H1 (cell line): Measurements from ENCODE around the gene SLC18A3. TPM values are rescaled to one million over a fixed set of nuclear protein-coding genes. Genes with fewer than 3 reads are reported as not detected.

Source experiments
- CTCF ChIA-PET: fragments of 300-600 bp; sonication (Branson Sonifier 250); formaldehyde crosslinking; loops from one replicate; lab custom pipeline; 2021; ENCODE audit not compliant: partially characterized antibody; lab: Charles Lee
- POLR2A ChIA-PET: fragments of 300-600 bp; sonication (Branson Sonifier 250); formaldehyde crosslinking; loops from one replicate; lab custom pipeline; 2021; ENCODE audit warnings: inconsistent platforms; ENCODE audit not compliant: partially characterized antibody; lab: Charles Lee
- DNase-seq, 2 experiments: peaks; one replicate each; pipeline versions ENCODE4 v3.0.0 to v3.0.0-alpha.2; 2010 to 2022; ENCODE audit warnings: low spot score in 2 of 2, low read depth in 1 of 2, mixed read lengths in 1 of 2
- FAIRE-seq: peaks from 2 replicates; lab custom pipeline; 2011; peaks lifted over from hg19 to GRCh38; lab: Jason Lieb, UNC
- H2AFZ ChIP-seq: 2 replicates; pipeline ENCODE4 v1.8.1; 2012; ENCODE audit warnings: low read length, inconsistent platforms
- H2AK5ac ChIP-seq: 2 replicates; pipeline ENCODE4 v1.6.1; 2013; ENCODE audit warnings: low read depth, low read length
- H2BK120ac ChIP-seq: replicated peaks from 2 replicates; pipeline ENCODE3; 2013; ENCODE audit warnings: low read depth, low read length, inconsistent platforms
- H2BK12ac ChIP-seq: 2 replicates; pipeline ENCODE4 v1.6.1; 2013; ENCODE audit warnings: low read depth, low read length
- H2BK15ac ChIP-seq: 2 replicates; pipeline ENCODE4 v1.6.1; 2013; ENCODE audit warnings: low read length
- H2BK20ac ChIP-seq: 2 replicates; pipeline ENCODE4 v1.6.1; 2013; ENCODE audit warnings: low read length
- H2BK5ac ChIP-seq: 2 replicates; pipeline ENCODE4 v1.6.1; 2013; ENCODE audit warnings: low read depth, low read length
- H3K14ac ChIP-seq: 2 replicates; pipeline ENCODE4 v1.6.1; 2013; ENCODE audit warnings: inconsistent platforms; ENCODE audit not compliant: insufficient read length
- H3K18ac ChIP-seq: 2 replicates; pipeline ENCODE4 v1.6.1; 2013; ENCODE audit warnings: low read length; ENCODE audit errors: extremely low read depth
- H3K23ac ChIP-seq: 2 replicates; pipeline ENCODE4 v1.6.1; 2013; ENCODE audit warnings: inconsistent platforms; ENCODE audit not compliant: insufficient read length
- H3K23me2 ChIP-seq: 2 replicates; pipeline ENCODE4 v1.6.1; 2013; ENCODE audit warnings: low read depth, low read length
- H3K27ac ChIP-seq: 2 replicates; pipeline ENCODE4 v1.6.1; 2011; ENCODE audit warnings: low read depth, low read length, inconsistent platforms
- H3K27me3 ChIP-seq, 4 experiments: replicated peaks in 1 of 4; 1 replicate in 1 of 4; 2 replicates in 3 of 4; pipeline versions ENCODE4 v1.6.1 to v1.8.1; 2011 to 2013; ENCODE audit warnings: low read length in 3 of 4, mild to moderate bottlenecking in 3 of 4, inconsistent platforms in 2 of 4, mixed read lengths in 2 of 4, moderate library complexity in 1 of 4; ENCODE audit not compliant: control insufficient read depth in 3 of 4, insufficient read depth in 3 of 4; ENCODE audit errors: extremely low read depth in 1 of 4
- H3K36me3 ChIP-seq, 4 experiments: 2 replicates each; pipeline versions ENCODE4 v1.6.1 to v1.8.1; 2011 to 2013; ENCODE audit warnings: mild to moderate bottlenecking in 4 of 4, low read length in 3 of 4, moderate library complexity in 2 of 4, control low read depth in 1 of 4, inconsistent platforms in 1 of 4; ENCODE audit not compliant: insufficient read depth in 4 of 4, control insufficient read depth in 2 of 4
- H3K4ac ChIP-seq: replicated peaks from 2 replicates; pipeline ENCODE3; 2013; ENCODE audit warnings: low read length, low read depth, mixed read lengths, inconsistent platforms; ENCODE audit not compliant: insufficient read length
- H3K4me1 ChIP-seq, 4 experiments: replicated peaks in 1 of 4; 1 replicate in 1 of 4; 2 replicates in 3 of 4; pipeline versions ENCODE4 v1.6.1 to v1.8.1; 2011 to 2013; ENCODE audit warnings: low read length in 3 of 4, inconsistent platforms in 2 of 4, mixed read lengths in 1 of 4; ENCODE audit not compliant: insufficient read depth in 4 of 4, control insufficient read depth in 3 of 4
- H3K4me2 ChIP-seq, 2 experiments: 2 replicates each; pipeline versions ENCODE4 v1.6.1 to v1.8.1; 2011 to 2013; ENCODE audit warnings: low read depth in 2 of 2, low read length in 2 of 2, control low read depth in 1 of 2, inconsistent platforms in 1 of 2, mild to moderate bottlenecking in 1 of 2; ENCODE audit not compliant: insufficient read depth in 1 of 2
- H3K4me3 ChIP-seq, 4 experiments: fragments of 200-600, 300-600 bp in 1 of 4; sonication (generic), shearing (Covaris generic), sonication (Bioruptor Twin) in 1 of 4; 2 replicates each; pipeline versions ENCODE4 v1.5.1 to v1.8.1; 2011 to 2016; ENCODE audit warnings: low read length in 4 of 4, low read depth in 3 of 4, control low read depth in 2 of 4, inconsistent platforms in 2 of 4, mild to moderate bottlenecking in 2 of 4, mixed read lengths in 1 of 4, moderate library complexity in 1 of 4; ENCODE audit not compliant: insufficient read depth in 2 of 4; ENCODE audit errors: extremely low read depth in 1 of 4
- H3K56ac ChIP-seq: replicated peaks from 2 replicates; pipeline ENCODE3; 2013; ENCODE audit warnings: low read depth, mild to moderate bottlenecking, mixed read lengths, low read length, inconsistent platforms; ENCODE audit not compliant: insufficient read length
- H3K79me1 ChIP-seq: 2 replicates; pipeline ENCODE4 v1.6.1; 2013; ENCODE audit warnings: low read depth, low read length, control low read depth
- H3K79me2 ChIP-seq, 2 experiments: 2 replicates each; pipeline versions ENCODE4 v1.6.1 to v1.8.1; 2012 to 2013; ENCODE audit warnings: low read length in 2 of 2, mild to moderate bottlenecking in 2 of 2, inconsistent platforms in 1 of 2; ENCODE audit not compliant: insufficient read depth in 2 of 2, control insufficient read depth in 1 of 2
- H3K9ac ChIP-seq, 4 experiments: replicated peaks in 1 of 4; 1 replicate in 1 of 4; 2 replicates in 3 of 4; pipeline versions ENCODE4 v1.6.1 to v1.8.1; 2011 to 2013; ENCODE audit warnings: low read depth in 3 of 4, low read length in 3 of 4, control low read depth in 2 of 4, mild to moderate bottlenecking in 2 of 4, moderate library complexity in 2 of 4, inconsistent platforms in 1 of 4; ENCODE audit errors: extremely low read depth in 1 of 4
- H3K9me3 ChIP-seq, 2 experiments: 2 replicates each; pipeline versions ENCODE4 v1.6.1 to v1.8.1; 2012 to 2013; ENCODE audit warnings: mild to moderate bottlenecking in 2 of 2, moderate library complexity in 2 of 2, control low read depth in 1 of 2, inconsistent platforms in 1 of 2, low read depth in 1 of 2, low read length in 1 of 2, mixed read lengths in 1 of 2; ENCODE audit not compliant: insufficient read depth in 2 of 2
- H4K20me1 ChIP-seq, 2 experiments: replicated peaks in 1 of 2; 2 replicates each; pipeline versions ENCODE3 to v1.8.1; 2011 to 2013; ENCODE audit warnings: inconsistent platforms in 2 of 2, low read length in 2 of 2, mild to moderate bottlenecking in 1 of 2; ENCODE audit not compliant: insufficient read depth in 2 of 2, control insufficient read depth in 1 of 2
- H4K5ac ChIP-seq: 2 replicates; pipeline ENCODE4 v1.6.1; 2013; ENCODE audit warnings: low read length, low read depth, mixed read lengths, inconsistent platforms; ENCODE audit not compliant: insufficient read length
- H4K8ac ChIP-seq: 2 replicates; pipeline ENCODE4 v1.8.0; 2013; ENCODE audit warnings: mild to moderate bottlenecking, moderate library complexity, low read length, inconsistent platforms; ENCODE audit not compliant: insufficient read depth; ENCODE audit errors: extremely low read depth
- H4K91ac ChIP-seq: replicated peaks from 2 replicates; pipeline ENCODE3; 2013; ENCODE audit warnings: low read length, mixed read lengths, inconsistent platforms; ENCODE audit not compliant: insufficient read length
- CTCF ChIP-seq, 3 experiments: IDR thresholded peaks; 1 replicate in 2 of 3; 2 replicates in 1 of 3; pipeline versions ENCODE4 v1.5.1 to v1.6.1; 2011; ENCODE audit warnings: low read length in 3 of 3, mild to moderate bottlenecking in 3 of 3, inconsistent platforms in 2 of 3, low read depth in 1 of 3, moderate library complexity in 1 of 3; ENCODE audit not compliant: insufficient read depth in 1 of 3; ENCODE audit errors: control extremely low read depth in 1 of 3
- RAD21 ChIP-seq, 2 experiments: IDR thresholded peaks in 1 of 2; conservative IDR thresholded peaks in 1 of 2; 2 replicates each; pipeline ENCODE4 v1.6.1; 2011; ENCODE audit warnings: low read depth in 2 of 2, low read length in 2 of 2, improper control_type of control experiment in 1 of 2, inconsistent platforms in 1 of 2, mild to moderate bottlenecking in 1 of 2, moderate library complexity in 1 of 2
- WGBS, 2 experiments: shearing (Covaris generic) in 1 of 2; methylation state at CpG; one replicate each; pipeline versions ENCODE4 v1.1.6 to v1.1.7; 2013 to 2015; ENCODE audit warnings: low lambda C conversion rate in 2 of 2, mixed read lengths in 2 of 2, inconsistent platforms in 1 of 2, low coverage in 1 of 2, missing lambda C conversion rate in 1 of 2; ENCODE audit not compliant: insufficient replicate concordance in 2 of 2, insufficient coverage in 1 of 2, insufficient read length in 1 of 2; ENCODE audit errors: extremely low coverage in 1 of 2, missing lambda C conversion rate in 1 of 2; 5-methylcytosine and 5-hydroxymethylcytosine counted together
- polyA plus RNA-seq, 7 experiments: library from polyadenylated mRNA; depleted of rRNA in 3 of 7; stranded (reverse) in 5 of 7; unstranded in 2 of 7; fragments of >200 nt in 5 of 7; fragments of 200-250 nt in 2 of 7; gene quantifications; 1 replicate in 5 of 7; 2 replicates in 1 of 7; 4 replicates in 1 of 7; pipeline versions ENCODE4 v1.2.1 to v1.2.3, GENCODE V29; 2011 to 2013; ENCODE audit warnings: missing spikeins in 2 of 7, mixed read lengths in 2 of 7
- total RNA-seq: library from RNA; stranded (reverse); fragmentation: NEBNext Ultra II Directional; extraction: Animal tissue kit (Norgen Biotek cat#: 25700); gene quantifications from 2 replicates; pipeline ENCODE4 v1.2.1, GENCODE V29; 2021

Gene SLC18A3
- total and polyA plus RNA-seq, 2 of the 8 experiments (the other 6 are each of a cell fraction or from before 2014, with no cell fraction given) = 0.17 TPM; not detected in 1

DNA sequence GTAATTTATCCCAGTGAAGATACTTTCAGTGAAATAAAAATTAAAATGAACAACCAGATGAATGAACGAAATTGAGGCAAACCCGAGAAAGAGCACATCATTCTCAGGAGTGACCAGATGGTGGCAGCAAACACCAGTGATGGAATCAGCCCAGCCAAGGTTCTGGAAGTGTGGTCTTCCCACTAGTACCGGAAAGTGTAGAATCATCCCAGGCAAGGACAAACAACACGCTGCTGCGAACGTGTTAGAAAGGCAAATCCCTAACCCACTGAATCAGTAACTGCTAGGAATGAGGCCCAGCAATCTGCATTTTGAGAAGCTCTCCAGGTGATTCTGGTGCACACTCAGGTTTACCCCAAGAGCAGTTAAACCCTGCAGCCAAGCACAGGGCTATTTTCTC is 15.5 kb upstream of the SLC18A3 start:
- ChIA-PET CTCF (interaction anchor here (0.7 to 4.6 kb wide), 26 partner anchors 11 to 237 kb away, joined by 3 to 36 read pairs (median 4); partner anchors contain the start of genes CHAT and ERCC6), POLR2A (no interaction called here)
- Histone ChIP-seq H3K4ac (no peak overlapping the region), H3K9ac (no peak overlapping the region), H3K14ac (no peak overlapping the region), H3K27me3 (peaks cover 0 to 7% (median 0%) of the 10 kb centered on the region in 4 experiments; a peak in 3 of 7 replicates), H3K56ac (no peak overlapping the region), H2BK5ac (no peak overlapping the region), H3K18ac (no peak overlapping the region), H2BK15ac (no peak overlapping the region), H3K4me2 (no peak overlapping the region; a peak in 1 of 4 replicates), H3K9me3 (no peaks in the 10 kb centered on the region), H4K20me1 (no peaks in the 10 kb centered on the region), H3K4me1 (peaks cover 0 to 4% (median under 1%) of the 10 kb centered on the region in 4 experiments; a peak in 2 of 7 replicates), H2AK5ac (no peak overlapping the region), H2BK120ac (no peak overlapping the region), H4K8ac (no peak overlapping the region), H2AFZ (0 out of 2 replicates have a peak overlapping the region, but pooled peaks have one; percentile 63), H4K91ac (no peak overlapping the region), H2BK12ac (no peak overlapping the region; the same call in 1 of the 2 replicates), H3K27ac (no peak overlapping the region), H3K36me3 (no peaks in the 10 kb centered on the region), H3K4me3 (no peak overlapping the region), H2BK20ac (no peak overlapping the region), H3K23ac (no peak overlapping the region), H3K79me1 (no peaks in the 10 kb centered on the region), H4K5ac (no peak overlapping the region), H3K79me2 (no peaks in the 10 kb centered on the region), H3K23me2 (no peaks in the 10 kb centered on the region)
- FAIRE-seq (peak; percentile 93), DNase-seq (peak in 1 of 2 experiments; percentile 77)
- 15% methylated on average over 6 of the region's 6 CpGs; no CpG with 5 or more reads in 1 of the 2 experiments for whole genome bisulfite sequencing, 2 experiments
- peak; percentile 65 to 88 (median 80) for TF ChIP-seq CTCF (IDR thresholded peaks at IDR 0.05; ENCODE audit: control extremely low read depth in 1 of 3, insufficient read depth in 1 of 3, low read depth in 1 of 3, low read length in 3 of 3)
- peak; percentile 96 for TF ChIP-seq RAD21 (IDR thresholded peaks at IDR 0.05 in 1 of 2, conservative IDR thresholded peaks at IDR 0.05 in 1 of 2; ENCODE audit: low read depth in 2 of 2, low read length in 2 of 2)
